GM18507 (cell line): ENCODE measurements around the gene SHISA6.

Experiments used
- DNase-seq: peaks from one replicate; pipeline ENCODE4 v3.0.0; 2011; ENCODE audit warnings: low read depth; ENCODE audit not compliant: insufficient read length; ENCODE audit errors: extremely low spot score
- FAIRE-seq: peaks from 2 replicates; lab custom pipeline; 2011; peaks lifted over from hg19 to GRCh38; lab: Jason Lieb, UNC

The SHISA6 gene

GRCh38 chr17:11331547-11332513 lies 90.8 kb downstream of the SHISA6 start:
- no peak for FAIRE-seq
- DNase-seq: no peak

DNA sequence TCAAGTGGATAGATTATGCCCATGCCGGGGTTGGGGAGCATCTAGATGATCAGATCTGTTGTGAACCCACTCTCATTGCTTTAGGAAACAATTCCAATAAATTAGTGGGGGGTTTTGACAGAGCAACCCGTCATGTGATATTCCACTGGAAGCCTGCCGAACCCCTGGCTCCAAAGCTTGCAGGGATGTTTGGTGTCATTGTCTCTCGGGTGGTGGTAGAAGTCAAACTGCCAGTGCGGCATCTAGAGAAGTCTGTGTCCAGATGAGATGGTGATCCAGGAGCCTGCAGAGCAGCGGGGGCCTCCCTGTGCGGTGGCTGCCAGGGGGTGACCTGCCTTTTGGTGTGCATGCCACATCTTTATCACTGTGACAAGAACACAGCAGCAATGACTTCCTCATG lies 91.7 kb downstream of the SHISA6 start:
- DNase-seq: no peak
- no peak for FAIRE-seq

DNA sequence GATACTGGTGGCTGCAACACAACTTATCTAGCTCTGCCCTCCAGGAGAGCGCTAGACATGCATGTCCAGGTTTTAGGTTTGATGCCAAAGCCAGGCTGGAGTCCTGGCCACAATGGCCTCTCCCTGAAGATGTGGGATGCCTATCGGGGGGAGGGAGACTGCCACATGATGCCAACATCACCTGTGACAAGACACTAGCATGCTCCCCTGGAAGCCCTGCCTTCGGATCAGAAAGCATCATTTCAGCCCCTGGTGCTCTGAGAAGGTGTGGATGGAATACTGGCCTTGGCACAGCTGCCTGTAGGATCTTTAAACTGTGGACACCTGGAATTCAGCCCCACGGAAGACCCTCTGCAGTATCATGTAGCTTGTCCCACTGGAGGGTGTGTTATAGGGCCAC lies 93.5 kb downstream of the SHISA6 start:
- no peak for DNase-seq
- no peak for FAIRE-seq

- FAIRE-seq: no peak
- no peak for DNase-seq
Measured at GRCh38 chr17:11336290-11336689, 95.3 kb downstream of the SHISA6 start.

GRCh38 chr17:11340803-11341202 lies 99.8 kb downstream of the SHISA6 start:
- DNase-seq (no peak), FAIRE-seq (no peak)

DNA sequence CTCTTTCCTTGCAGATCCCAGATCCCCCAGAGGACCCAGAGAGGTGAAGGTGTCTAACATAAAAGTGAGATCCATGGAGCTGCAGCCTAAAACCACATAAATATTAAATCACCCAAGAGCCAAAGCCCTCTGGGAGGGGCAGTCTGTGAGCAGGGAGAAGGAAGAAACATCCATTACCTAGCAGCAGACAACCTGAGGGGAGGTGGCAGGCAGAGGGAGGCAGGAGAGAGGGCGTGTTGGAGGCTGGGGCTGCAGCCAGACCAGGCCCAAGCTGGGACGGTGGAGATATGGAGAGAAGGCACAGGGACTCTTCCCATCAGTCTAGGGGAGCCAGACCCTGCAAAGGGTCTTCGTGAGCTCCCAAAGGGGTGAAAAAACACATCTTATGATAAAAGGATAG lies 101.1 kb downstream of the SHISA6 start:
- FAIRE-seq (no peak), DNase-seq (no peak)

- FAIRE-seq: no peak
Measured at GRCh38 chr17:11349106-11349505, 108.1 kb downstream of the SHISA6 start.

DNA sequence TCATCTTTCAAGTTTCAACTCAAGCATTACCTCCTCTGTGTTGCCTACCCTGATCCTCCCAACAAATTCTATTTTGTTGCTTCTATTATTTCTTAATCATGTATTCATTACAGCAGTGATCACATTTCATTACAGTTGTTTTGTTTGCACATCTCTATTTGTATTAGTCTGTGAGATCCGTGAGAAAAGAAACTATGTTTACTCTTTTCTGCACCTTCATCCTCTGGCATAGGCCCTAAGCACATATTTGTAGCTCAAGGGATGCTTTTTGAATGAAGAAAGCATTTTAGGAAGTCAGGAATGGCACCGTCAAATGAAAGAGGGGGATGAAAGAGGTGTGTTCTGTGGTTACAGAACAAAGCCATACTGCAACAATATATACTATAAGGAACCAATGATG lies 110.5 kb downstream of the SHISA6 start:
- FAIRE-seq (no peak), DNase-seq (no peak)

More at GRCh38 chr17:11349106-11349505, 108.1 kb downstream of the SHISA6 start:
- DNase-seq: no peak

GRCh38 chr17:11353601-11354000 lies 112.6 kb downstream of the SHISA6 start:
- no peak for FAIRE-seq

DNA sequence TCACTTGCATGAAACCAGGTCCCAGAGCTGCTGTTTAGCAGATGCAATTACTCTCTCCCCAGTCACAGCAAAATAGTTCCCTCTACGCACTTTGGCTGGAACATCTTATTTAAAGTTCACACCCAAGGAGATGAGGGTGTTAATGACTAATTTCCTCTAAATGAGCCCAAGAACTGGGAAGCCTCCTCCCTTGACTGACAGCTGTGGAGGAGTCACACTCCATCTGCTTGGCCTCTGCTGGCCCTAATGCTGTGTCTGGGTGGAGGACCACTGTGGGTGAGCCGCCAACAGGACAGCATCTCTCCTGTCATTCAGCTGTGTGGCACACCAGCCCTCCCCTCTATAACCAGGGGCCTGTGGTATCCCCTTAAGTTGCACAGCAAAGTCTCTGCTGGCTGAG lies 115.4 kb downstream of the SHISA6 start:
- DNase-seq (no peak), FAIRE-seq (no peak)

More at GRCh38 chr17:11353601-11354000, 112.6 kb downstream of the SHISA6 start:
- DNase-seq: no peak

- no peak for FAIRE-seq
- DNase-seq: no peak
Measured at GRCh38 chr17:11363565-11364117, 122.6 kb downstream of the SHISA6 start.

GRCh38 chr17:11366272-11366850 lies 125.3 kb downstream of the SHISA6 start:
- no peak for DNase-seq
- FAIRE-seq: no peak

DNA sequence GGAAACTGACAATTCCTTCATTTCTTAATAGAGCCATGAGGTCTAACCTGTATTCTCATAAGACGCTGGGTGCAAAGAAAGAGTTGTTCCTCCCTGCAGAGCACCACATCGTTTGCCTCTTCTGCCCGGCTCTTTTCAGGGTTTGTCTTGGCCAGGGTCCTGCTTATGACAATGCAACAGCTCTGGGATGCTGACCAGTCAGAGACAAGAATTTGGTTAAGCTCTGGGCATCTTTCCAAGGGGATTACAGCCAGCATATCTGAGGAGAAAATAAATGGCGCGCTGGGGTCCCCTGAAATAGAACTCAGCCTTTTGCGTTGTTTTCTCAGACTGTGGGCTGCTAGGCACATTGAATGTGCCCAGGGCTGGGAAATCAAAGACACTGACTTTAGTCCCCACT lies 128.6 kb downstream of the SHISA6 start:
- FAIRE-seq: no peak
- no peak for DNase-seq

- FAIRE-seq: no peak
- no peak for DNase-seq
Measured at GRCh38 chr17:11372692-11373091, 131.7 kb downstream of the SHISA6 start.

- DNase-seq: no peak
- no peak for FAIRE-seq
Measured at GRCh38 chr17:11378506-11378905, 137.5 kb downstream of the SHISA6 start.

GRCh38 chr17:11380761-11381160 lies 139.7 kb downstream of the SHISA6 start:
- no peak for FAIRE-seq
- no peak for DNase-seq

- DNase-seq: no peak
- FAIRE-seq: no peak
Measured at GRCh38 chr17:11383157-11383556, 142.1 kb downstream of the SHISA6 start.

DNA sequence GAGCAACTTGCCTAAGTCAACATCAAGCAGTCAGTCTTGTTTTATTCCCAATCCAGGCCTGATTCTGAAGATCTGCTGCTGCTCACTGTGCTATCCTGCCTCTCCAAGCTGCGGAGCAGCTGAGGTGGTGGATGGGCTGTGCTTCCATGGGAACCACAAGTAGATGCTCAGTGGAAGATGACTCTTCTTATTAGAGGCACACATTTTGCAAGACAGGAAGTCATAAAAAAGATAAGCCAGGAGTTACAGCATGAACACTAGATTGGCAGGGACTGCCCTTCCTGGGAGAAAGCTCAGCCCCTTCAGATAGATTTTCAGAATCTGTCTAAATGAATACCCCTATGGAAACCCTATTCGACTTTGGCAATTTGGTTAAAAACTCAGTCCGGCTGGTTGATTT lies 143.1 kb downstream of the SHISA6 start:
- no peak for FAIRE-seq
- DNase-seq: no peak

- DNase-seq: no peak
- FAIRE-seq: no peak
Measured at GRCh38 chr17:11387610-11388009, 146.6 kb downstream of the SHISA6 start.

- FAIRE-seq: no peak
- DNase-seq: no peak
Measured at GRCh38 chr17:11388054-11388453, 147.0 kb downstream of the SHISA6 start.

GRCh38 chr17:11389583-11389982 lies 148.6 kb downstream of the SHISA6 start:
- FAIRE-seq (no peak), DNase-seq (no peak)
